ENCODE results near the gene LRCH1.

LRCH1 gene

DNA sequence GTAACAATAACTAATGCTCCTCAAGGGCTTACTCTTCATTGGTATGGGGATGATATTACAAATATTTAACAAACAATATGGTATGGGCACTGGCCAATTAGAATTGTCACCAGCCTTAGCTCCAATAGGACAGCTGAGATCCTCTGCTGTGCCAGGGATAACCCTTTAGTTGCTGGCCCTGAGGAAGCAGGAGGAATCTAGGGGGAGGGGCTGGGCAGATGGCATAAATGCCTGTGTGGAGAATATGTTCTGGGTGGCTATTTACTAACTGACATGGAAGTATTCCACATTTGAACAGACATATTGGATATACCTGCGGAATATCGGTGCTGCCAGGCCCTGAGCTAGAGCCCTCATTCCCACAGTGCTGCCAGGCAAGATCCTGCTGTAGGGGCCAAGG lies 16.6 kb upstream of the LRCH1 start:
- no peak for DNase-seq

DNA sequence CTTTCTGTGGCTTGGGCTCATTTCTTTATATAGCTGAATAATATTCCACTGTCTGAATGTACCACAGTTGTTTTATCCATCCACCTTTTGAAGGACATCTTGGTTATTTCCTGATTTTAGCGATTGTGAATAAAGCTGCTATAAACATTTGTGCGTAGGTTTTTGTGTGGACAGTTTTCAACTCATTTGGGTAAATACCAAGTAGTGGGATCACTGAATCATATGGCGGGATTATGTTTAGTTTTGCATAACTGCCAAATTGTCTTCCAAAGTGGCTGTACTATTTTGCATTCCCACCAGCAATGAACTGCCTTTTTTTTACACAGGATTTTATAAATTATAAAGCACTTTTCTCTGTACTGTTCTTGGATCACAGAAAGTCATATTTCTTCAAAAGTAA lies 13.7 kb upstream of the LRCH1 start:
- DNase-seq: no peak

DNA sequence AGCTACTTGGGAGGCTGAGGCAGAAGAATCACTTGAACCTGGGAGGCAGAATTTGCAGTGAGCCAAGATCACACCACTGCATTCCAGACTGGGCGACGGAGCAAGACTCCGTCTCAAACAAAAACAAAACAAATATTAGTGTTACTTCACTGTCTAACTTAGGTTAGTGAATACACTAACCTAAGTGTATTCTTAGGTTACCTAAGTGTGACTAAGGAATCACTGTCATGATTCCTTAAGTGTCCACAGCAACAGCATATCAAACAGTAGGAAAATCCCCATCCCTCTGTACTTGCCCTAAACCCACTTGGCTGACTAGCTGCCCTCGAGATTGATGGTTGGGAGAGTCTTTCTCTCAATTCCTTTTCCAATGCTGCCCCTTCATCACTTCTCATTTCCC lies 11.8 kb upstream of the LRCH1 start:
- no peak for DNase-seq

DNA sequence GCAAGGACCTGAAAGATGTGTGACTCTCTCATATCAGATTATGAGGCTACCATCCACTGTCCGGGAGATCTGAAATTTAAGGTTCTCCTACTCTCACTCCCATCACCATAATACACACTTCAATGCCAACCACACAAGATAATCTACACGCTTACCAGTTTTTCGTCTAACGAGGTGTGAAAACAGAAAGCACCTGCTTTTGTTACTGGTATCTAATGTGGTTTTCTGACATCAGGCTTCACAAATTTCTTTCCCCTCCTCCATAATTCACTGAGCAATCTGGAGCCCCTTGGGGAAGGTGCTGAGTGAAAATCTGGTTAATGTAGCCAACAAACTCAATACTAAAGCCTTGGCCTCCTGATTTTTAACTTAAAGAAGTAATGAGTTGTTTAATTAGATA lies 10.1 kb upstream of the LRCH1 start:
- DNase-seq: no peak

DNA sequence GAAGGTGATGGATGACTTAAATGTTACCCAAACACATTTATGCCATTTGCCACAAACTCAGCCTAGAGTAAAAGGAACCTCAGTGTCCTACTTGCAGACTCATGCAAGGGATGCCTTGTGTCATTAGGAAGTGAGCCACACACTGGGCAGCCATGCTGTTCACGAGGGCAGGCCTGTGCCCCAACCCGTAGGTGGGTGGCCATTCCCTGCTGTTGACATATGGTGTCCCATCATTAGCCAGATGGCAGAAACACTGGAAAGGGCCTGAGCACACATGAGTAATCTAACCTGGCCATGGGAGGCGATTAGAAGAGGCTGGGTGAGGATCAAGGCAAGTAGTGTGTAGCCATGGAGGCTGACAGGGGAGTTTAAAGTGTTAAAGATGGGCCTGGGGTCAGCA lies 9.7 kb upstream of the LRCH1 start:
- DNase-seq: no peak

DNA sequence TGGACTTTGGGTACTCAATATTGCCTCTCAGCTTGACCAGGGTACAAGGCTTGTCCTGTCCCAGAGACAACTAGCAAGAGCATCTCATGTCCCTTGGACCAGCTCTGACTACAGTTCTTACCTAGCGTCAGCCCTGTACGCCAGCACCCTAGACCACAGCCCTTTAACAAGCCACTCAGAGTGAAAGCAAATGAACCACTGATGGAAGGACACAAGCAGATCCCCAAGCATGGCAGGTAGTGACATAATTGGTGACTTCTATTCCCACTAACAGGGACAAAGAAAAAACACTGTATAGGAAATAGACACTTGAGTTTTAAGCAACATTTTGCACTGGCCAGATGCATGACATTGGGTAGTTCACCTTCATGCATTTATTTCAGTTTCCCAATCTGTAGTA lies 8.8 kb upstream of the LRCH1 start:
- DNase-seq: no peak

DNA sequence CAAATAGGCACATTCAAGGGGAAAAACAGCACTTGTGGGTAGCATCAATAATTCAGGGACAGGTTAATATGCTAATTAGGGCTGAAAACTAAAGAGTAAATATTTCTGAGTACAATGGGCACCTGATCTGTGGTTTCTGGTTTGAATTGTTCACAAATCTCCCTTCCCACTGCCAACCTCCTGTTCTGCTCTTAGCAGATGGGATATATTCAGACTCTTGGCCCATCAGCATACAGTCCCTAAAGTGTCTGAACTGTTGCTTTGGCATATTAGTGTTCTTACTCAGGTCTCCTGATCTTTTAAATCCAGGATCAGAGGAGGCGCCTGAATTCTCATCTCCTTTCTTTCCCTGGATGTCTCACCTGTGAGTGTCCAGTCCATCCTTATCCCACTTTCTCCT lies 8.2 kb upstream of the LRCH1 start:
- no peak for DNase-seq

DNA sequence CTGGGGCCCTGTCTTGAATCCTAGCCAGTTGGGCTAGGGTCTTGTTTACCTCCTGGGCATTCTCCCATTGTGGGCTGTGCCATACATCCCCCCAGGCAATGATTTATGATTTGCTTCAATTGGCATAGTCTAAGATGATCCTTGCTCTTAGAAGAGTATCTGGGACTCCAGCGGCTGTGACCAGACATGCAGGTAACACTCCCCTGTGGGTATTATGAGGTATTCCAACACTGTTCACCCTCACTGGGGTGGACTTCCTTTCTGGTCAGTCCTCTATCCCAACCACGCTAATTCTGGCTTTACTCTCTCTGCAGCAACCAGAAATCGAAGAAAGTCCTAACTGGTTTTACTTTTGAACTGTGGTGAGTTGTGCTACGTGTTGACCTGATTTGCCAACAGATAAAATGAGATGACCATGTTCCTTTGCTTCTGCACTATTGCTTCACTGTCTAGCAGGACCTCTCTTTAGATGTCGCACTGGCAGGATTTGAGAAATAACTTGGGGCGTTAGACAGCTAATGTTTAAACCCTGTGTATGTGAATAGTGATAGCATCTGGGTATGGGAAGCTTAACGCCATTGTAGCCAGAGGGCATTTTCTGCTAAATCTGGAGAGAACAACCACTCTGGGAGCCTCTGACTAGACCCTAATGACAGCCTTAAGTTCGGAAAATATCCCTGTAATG lies 6.7 kb upstream of the LRCH1 start:
- no peak for DNase-seq

DNA sequence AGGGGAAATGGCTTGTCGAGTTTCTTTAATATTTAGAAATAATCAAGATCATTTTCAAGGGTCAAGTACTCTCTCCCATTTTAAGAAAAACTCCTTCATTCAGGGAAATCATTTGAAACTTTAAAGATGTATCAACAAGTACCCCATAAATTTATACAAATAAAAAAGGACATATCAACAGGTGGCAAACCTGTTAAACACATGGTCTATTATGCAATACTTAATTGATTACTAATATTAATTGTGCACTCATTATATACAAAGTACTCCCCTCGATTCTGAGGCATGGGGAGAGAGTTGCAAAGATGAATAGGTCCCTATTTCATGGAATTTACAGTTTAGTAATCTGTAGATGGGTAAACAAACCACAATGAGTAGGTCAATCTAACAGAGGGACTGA lies 2.1 kb upstream of the LRCH1 start:
- DNase-seq: no peak

DNA sequence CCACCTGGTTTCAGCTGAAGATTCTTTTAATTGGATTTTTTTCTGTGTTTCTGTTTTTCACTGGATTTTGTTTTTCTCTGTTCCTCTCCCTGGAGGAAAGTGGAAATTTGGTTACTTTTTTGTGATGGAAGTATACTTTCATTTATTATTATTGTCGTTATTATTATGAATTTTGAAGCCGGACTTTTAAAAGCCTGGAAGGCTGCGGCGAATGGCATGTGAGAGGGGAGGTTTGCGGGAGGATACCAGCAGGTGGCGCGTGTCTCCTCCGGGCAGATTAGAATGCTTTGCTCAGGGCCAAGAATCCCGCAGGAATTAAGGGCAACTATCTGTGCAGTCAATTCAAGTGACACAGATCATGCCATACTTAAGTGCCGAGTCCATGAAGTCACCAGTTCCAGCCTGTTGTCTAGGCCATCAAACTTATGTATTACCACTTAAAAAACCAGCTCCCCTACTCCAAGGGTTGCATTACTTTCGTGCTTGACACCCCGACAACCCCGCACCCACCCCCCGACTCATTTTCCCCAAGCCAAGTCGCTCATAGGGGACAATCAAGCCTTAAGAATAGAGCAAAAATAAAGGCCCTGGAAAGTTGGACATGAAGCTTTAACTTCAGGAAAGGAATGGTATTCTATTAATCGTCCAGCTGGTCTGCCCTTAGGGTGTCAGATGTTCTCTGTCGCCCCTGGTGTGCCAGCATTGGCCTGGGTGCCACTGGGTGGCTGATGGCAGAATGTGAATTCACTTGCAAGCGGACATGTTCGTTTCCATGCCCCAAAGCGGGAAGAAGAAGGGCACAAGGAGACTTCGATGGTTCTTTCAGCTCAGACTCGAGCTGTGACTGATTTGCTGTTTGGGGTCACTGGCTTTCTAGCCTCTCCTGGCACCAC lies 1.3 kb upstream of the LRCH1 start:
- peak; percentile 57 for DNase-seq

DNA sequence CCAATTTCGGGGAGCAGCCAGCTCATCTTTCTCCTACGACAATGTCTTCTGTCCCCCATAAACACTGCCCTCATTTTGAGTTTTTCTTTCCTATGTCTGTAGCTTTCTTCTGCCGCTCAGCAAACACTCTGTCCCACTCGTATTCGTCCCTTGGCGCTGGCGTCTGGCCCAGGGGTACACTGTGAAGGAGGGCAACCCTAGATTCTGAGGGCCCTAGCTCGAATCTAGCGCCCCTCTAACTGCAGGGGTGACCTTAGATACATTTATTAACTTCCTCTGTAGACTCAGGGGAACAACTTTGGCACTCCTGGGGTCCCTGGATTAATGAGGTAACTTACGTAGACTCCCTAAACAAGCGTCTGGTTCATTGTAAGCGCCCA lies 677 bp upstream of the LRCH1 start:
- DNase-seq: no peak

DNA sequence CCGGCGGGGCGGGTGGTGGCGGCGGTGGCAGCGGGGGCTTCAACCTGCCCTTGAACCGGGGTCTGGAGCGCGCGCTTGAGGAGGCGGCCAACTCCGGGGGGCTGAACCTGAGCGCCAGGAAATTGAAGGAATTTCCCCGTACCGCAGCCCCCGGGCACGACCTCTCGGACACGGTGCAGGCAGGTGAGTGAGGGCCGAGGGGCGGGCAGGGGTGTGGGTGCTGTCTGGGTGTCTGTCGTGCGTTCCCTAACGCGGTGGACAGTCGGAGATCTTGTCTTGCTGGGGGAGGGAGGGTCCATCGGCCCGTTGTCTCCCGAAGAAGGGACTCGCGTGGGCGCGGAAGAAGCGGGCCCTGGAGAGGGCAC lies 533 bp downstream of the LRCH1 start:
- DNase-seq: no peak

DNA sequence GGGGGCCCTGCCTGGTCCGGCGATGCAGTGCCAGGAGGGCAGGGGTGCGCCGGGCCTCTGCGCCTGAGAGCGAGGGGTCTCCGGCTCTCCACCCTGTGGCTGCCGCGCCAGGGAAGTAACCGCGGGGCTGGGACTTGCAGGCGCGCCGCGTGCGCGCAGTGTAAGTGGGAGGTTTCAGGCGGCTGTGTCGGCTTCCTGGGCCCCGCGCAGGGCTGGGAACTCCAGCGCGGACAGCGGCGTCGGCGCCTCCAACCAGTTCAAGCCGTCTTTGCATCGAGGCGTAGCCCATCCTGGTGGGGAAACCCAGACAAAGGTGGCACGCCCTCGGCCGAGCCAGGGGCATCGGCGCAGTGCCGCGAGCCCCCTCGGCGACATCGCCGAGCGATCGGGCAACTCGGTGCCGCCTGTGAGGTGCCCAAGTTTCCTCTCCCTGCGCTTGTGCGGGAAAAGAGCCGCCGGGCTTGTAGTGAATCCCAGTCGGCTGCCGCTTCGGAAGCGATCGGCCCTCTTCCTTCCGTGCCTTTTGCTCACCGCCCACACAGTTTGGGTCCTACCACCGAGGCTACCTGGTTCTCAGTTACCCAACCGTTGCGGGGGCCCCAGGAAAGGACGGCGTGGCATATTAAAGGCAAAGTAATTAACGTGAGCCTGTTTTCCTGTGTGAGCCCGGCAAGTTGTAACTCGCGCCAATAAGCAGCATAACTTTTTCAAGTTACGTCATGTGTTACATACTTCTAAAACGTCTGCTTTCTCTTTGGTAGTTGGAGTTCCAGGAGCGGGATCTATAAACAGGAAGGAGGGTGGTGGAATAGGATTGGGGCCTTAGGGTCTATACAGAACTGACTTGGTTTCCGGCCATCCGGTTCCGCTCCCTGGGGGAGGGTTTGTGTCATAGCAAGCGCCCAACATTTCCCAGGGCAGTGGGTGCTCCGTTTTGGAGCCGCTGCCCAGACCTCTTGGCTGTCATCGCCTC lies 1.2 kb downstream of the LRCH1 start:
- peak; percentile 83 for DNase-seq

DNA sequence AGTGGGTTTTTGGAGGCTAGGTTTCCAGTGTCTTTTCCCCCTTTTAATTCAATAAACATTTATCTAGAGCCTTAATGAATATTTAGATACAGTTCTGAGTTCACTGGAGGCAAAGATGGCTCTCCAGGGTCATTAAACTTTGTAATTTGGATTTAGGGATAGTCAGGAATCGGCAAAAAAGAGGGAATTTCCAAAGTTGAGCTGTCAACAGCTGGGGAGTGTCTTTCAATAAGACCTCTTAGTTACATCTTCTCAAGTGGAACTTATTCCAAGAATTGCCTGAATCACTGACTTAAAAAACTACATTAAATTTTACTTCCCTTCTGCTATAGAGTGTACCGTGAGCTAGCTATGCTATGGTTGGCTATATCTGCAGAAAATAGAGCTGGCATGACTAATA lies 2.0 kb downstream of the LRCH1 start:
- DNase-seq: no peak

DNA sequence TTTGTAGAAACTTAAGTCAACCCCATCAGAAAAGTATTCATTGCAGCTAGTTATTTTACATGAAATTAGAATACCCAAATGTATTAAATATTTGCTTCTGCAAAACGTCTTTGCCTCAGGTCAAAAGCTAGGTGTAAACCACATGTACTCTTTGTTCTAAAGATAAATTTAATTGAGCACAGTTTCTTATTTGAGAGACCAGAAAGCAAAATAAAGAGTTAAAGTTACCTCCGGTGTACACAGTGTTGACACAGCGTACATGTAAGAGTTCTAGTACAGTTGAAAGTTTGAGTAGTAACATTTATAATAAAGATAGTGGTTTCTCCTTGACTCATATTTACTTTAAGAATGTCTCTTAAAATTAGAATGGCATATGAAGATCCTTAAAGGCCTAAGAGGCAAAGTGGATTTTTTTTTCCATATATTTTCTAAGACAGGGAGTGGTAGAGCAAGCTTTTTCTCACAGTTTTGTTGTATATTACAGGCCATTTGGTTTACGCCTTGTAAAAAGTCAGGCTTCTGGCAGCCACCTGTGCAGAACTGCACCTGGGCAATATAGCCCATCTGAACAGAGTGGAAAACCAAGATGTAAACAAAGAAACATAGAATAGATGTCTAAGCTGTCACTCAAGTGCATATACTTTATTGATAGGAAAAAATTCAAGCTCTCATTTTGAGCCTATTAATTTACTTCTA lies 2.9 kb downstream of the LRCH1 start:
- no peak for DNase-seq

DNA sequence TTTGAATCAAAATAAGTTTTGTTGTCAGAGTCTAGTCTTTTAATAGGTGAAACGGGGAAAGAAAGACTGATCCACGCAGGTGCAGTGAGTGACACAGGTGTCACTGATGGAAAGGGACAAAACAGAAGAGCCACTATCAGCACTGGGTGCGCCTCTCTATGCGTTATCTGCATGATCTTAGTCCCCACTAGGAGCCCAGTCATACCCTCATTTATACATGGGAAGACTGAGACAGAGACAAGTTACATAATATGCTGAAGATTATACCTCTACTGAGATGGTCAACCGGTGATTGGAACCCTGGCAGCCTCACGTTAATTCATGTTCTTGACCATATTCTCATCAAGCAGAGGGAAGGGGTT lies 3.4 kb downstream of the LRCH1 start:
- no peak for DNase-seq

DNA sequence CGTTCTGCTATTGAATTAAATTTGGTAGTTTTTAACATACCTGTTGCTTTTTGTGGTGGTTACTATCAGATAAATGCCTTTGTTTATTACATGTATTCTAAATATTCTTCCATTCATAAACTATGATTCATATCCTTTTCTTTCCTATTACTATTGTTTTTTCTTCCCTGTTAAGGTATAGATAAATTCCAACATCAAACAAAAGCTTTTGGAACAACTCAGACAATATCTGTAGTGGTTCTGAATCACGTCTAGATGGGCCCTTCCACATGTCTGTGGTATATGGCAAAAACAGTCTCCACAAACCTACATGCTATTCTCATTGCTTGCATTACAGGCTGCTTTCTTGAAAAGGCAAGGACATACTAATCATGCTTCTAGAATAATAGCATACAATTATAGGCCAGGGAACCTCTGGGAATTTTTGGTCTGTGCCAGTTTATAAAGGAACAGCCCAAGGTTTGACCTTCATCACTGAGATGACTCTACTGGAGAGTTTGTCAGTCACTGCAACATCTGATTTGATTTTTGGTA lies 6.4 kb downstream of the LRCH1 start:
- DNase-seq: no peak

DNA sequence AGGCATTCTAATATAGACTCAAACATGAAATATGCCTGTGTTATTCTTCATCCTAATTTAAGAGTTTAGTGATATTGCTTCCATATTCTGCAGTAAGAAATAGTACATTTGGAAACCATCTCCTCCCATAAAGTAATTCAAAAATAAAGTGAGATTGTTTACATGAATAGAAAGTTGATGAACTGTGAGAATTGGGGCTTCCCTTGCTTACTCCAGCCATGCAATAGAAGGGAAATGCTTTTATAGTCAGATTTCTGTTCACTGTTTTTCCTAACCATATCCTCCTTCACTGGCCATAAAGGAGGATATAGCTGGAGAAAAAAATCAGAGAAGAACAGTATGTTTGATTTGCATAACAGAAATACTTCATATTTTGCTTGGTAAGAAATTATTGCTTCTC lies 7.8 kb downstream of the LRCH1 start:
- no peak for DNase-seq

DNA sequence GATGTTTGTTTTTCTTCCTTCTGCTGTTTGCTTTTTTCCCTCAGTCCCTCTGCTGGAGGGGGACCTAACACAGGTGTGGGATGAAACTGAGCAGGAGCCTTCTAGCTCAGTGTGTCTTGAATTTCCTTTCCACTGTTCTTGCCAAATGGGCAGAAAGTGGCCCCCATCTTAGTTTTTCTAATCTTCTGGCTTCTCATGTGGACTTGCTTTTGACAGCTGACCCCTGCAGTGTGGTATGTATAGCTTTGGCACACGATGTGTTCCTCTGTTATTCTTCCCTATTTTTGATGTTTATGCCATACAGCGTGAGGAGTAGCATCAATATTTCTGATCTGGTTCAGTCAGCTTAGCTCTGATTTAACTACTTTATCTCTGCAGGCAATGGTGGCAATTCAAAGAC lies 8.3 kb downstream of the LRCH1 start:
- DNase-seq: no peak

DNA sequence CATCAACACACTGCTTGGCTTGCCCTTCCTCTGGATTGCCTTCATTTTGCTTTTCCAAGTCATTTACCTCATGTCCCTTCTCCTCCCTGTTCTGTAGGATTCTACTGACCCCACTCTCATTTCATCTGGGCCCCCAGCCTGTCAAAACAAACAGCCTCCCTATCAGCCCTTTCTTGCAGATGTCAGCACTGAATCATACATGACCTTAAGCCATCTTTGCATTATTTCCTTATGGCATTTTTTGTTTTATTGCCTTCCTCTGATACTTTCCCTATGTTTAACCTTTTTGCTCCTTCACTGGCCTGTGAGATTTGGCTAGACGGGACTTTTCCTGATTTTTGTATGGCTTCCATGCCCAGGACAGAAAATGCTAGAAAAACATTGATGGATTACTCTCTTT lies 8.7 kb downstream of the LRCH1 start:
- no peak for DNase-seq

DNA sequence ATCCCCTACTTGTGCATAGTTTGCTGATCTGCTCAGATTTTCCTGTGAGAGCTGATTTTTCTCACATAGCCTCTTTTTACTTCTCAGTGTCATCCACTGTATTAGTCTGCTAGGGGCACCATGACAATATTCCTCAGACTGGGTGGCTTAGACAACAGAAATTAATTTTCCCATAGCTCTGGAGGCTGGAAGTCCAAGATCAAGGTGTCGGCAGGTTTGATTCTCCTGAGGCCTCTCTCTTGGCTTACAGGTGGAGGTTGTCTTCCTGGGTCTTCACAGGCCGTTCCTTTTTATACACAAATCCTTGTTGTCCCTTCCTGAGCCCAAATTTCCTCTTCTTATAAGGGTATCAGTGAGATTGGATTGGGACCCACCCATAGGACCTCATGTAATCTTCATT lies 9.2 kb downstream of the LRCH1 start:
- DNase-seq: no peak

DNA sequence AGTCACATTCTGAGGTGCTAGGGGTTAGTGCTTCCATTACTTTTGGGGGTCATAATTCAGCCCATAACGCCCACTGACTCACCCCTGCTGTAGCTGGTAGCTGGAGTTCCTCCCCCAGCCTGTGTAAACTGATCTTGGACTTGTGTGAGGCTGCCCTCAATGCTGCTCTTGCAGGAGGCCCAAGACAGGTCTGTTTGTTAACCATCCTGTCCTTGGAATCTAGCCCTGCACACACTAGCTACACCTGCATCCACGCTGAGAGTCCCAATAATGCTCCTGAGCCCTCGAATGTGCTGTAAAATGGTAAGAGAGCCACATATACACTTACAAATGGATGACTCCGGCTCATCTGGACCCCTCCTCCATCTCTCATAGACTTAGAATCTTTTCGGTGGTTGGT lies 9.6 kb downstream of the LRCH1 start:
- no peak for DNase-seq
